GM18519 (cell line): ENCODE measurements around the gene MON2.
"Not testable (repeated sequence)": the region's sequence is repeated elsewhere in the genome, so short reads cannot be mapped to it uniquely, and the experiment has no call there.

Source experiments
- ATAC-seq: cut with Tn5 transposase; IDR thresholded peaks from one replicate; pipeline ENCODE4 v1.9.1; 2021; ENCODE audit warnings: mild to moderate bottlenecking, moderate library complexity; ENCODE audit not compliant: unreplicated experiment, low FRiP score

MON2 gene

GRCh38 chr12:62466594-62467491 lies at the start of gene MON2:
Gene MON2, plus strand, starts transcription at chr12:62466826. Its CDS starts 382 bp downstream, at chr12:62467208.
- ATAC-seq, result peak; percentile 97

GRCh38 chr12:62426089-62426488 lies 40.5 kb upstream of the MON2 start:
- ATAC-seq, result no peak

GRCh38 chr12:62429457-62429856 lies 37.2 kb upstream of the MON2 start:
- no peak for ATAC-seq

GRCh38 chr12:62434494-62435302 lies 31.9 kb upstream of the MON2 start:
- ATAC-seq, result no peak

- ATAC-seq, result peak; percentile 79
Measured at GRCh38 chr12:62435303-62436163, 31.1 kb upstream of the MON2 start.

- no peak for ATAC-seq
Measured at GRCh38 chr12:62436164-62436503, 30.5 kb upstream of the MON2 start.

GRCh38 chr12:62438098-62438692 lies 28.4 kb upstream of the MON2 start:
- no peak for ATAC-seq

- ATAC-seq, result no peak
Measured at GRCh38 chr12:62446754-62447452, 19.7 kb upstream of the MON2 start.

GRCh38 chr12:62448436-62448835 lies 18.2 kb upstream of the MON2 start:
- ATAC-seq, result no peak

GRCh38 chr12:62455429-62455828 lies 11.2 kb upstream of the MON2 start:
- ATAC-seq, result not testable (repeated sequence)

GRCh38 chr12:62458626-62459025 lies 8.0 kb upstream of the MON2 start:
- no peak for ATAC-seq

GRCh38 chr12:62459976-62460375 lies 6.7 kb upstream of the MON2 start:
- no peak for ATAC-seq

GRCh38 chr12:62461171-62461837 lies 5.3 kb upstream of the MON2 start:
- not testable (repeated sequence) for ATAC-seq

GRCh38 chr12:62463252-62463651 lies 3.4 kb upstream of the MON2 start:
- ATAC-seq, result not testable (repeated sequence)

GRCh38 chr12:62466018-62466593 lies 520 bp upstream of the MON2 start:
- ATAC-seq, result no peak

- ATAC-seq, result no peak
Measured at GRCh38 chr12:62468397-62468796, 1.8 kb downstream of the MON2 start.

- ATAC-seq, result no peak
Measured at GRCh38 chr12:62468935-62469334, 2.3 kb downstream of the MON2 start.

GRCh38 chr12:62469704-62470103 lies 3.1 kb downstream of the MON2 start:
- no peak for ATAC-seq

GRCh38 chr12:62471734-62472133 lies 5.1 kb downstream of the MON2 start:
- no peak for ATAC-seq
